ENCODE measurements around the gene TRUB1. TPM values are rescaled to one million over a fixed set of nuclear protein-coding genes. Genes with fewer than 3 reads are reported as not detected.

Gene TRUB1
- total RNA-seq, 4 donors from 2014 or later, result 11.8 to 16.8 (median 15.2) TPM

DNA sequence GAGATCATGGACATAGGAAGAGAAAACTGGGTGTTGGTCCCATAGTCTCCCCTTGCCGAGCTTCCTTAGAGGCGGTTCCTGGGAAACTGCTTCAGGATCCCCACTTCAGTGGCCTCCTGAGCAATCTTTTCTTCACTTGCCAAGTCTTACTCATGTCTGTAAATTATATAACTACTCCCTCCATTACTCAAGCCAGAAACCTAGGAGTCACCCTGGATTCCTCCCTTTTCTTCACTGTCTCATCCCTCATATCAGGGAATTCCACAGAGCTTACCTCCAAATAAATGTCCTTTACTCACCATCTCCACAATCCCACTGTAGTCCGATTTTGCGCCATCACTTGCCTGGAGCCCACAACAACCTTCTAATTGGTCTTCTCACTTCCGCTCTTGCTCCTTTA is 29.1 kb upstream of the TRUB1 start:
- no peak for ATAC-seq
- H3K4me3 ChIP-seq, result no peak overlapping the region
- no peaks in the 10 kb centered on the region for H3K9me3 ChIP-seq
- H3K27me3 ChIP-seq, result no peaks in the 10 kb centered on the region
- 90 to 97% methylated on average over 2 to 5 of the region's 5 CpGs for WGBS, 2 donors (ENCODE audit: low coverage in 1 of 2)
- TF ChIP-seq EP300 (IDR thresholded peaks at IDR 0.05), result no peak
- H3K27ac ChIP-seq, result no peak overlapping the region
- no peaks in the 10 kb centered on the region for H3K4me1 ChIP-seq
- H3K36me3 ChIP-seq, result no peaks in the 10 kb centered on the region

DNA sequence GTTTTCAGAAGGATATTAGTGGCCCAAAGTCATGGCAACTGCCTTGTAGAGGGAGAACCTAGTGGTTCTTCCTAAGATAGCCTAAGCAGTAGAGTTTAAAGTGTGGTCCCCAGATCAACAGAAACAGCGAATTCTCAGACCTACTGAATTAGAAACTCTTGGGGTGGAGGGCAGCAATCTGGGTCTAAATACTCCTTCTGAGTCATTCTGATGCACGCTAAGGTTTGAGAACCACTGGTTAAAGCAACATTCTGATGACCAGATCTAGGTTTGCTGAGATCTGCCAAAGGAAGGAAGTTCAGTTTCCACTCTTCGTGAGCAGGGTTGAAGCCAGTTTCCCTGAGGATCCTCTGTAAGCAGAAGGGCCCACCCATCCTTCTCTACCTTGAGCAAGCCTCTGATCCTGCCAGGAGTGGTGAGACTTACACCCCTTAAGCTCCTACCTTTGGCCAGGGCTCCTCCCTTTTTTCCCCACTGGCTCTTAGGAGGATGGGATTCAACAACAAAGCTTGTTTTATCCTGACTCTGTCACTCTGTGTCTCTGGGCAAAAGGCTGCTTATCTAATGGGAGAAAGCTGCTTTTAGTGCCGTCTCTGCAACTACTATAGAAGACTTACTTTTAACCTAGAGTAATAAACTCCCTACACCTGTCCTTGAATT is 26.8 kb upstream of the TRUB1 start:
- 70 to 100% methylated on average over 3 to 4 of the region's 4 CpGs for WGBS, 2 donors (ENCODE audit: low coverage in 1 of 2)
- no peaks in the 10 kb centered on the region for H3K4me1 ChIP-seq
- ATAC-seq, result no peak
- no peaks in the 10 kb centered on the region for H3K27me3 ChIP-seq
- no peak overlapping the region for H3K27ac ChIP-seq
- H3K4me3 ChIP-seq, result no peak overlapping the region
- no peaks in the 10 kb centered on the region for H3K36me3 ChIP-seq
- H3K9me3 ChIP-seq, result no peaks in the 10 kb centered on the region
- TF ChIP-seq EP300 (IDR thresholded peaks at IDR 0.05) (no peak), POLR2A (IDR thresholded peaks at IDR 0.05) (no peak), POLR2AphosphoS5 (IDR thresholded peaks at IDR 0.05) (no peak)
- TF ChIP-seq, protein P1, sequence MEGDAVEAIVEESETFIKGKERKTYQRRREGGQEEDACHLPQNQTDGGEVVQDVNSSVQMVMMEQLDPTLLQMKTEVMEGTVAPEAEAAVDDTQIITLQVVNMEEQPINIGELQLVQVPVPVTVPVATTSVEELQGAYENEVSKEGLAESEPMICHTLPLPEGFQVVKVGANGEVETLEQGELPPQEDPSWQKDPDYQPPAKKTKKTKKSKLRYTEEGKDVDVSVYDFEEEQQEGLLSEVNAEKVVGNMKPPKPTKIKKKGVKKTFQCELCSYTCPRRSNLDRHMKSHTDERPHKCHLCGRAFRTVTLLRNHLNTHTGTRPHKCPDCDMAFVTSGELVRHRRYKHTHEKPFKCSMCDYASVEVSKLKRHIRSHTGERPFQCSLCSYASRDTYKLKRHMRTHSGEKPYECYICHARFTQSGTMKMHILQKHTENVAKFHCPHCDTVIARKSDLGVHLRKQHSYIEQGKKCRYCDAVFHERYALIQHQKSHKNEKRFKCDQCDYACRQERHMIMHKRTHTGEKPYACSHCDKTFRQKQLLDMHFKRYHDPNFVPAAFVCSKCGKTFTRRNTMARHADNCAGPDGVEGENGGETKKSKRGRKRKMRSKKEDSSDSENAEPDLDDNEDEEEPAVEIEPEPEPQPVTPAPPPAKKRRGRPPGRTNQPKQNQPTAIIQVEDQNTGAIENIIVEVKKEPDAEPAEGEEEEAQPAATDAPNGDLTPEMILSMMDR (IDR thresholded peaks at IDR 0.05), result no peak

DNA sequence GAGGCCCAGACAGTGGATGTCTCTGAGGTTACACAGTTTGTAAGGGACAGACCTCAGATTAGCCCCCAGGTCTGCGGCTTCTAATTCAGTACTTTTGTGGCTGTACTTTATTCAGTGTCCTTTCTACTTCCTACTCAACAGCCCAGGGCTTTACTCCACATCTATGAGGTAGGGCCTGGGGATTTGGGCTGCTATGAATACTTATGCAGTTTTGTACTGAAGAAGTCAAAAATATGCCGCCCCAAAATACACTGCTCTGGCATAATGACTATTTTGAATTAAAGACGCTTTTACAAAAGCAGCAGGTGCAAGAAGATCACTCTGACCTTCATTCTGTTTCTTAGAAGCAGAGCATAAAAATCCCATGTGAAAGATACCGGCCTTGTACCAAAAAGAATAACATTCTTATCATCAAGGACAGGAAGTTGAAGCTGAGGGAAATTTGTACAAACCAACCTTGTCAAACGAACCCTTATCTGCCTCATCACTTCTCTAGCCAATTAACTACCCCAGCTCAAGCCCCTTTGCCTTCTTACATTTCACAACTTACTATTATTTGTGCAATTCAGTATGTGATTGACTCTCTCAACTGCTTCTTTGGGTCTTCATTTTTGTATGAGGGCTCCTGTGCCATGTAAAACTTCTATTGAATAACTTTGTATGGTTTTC is 26.1 kb upstream of the TRUB1 start:
- no peak for ATAC-seq
- H3K4me1 ChIP-seq, result no peaks in the 10 kb centered on the region
- no peaks in the 10 kb centered on the region for H3K9me3 ChIP-seq
- no peaks in the 10 kb centered on the region for H3K27me3 ChIP-seq
- TF ChIP-seq POLR2A (IDR thresholded peaks at IDR 0.05) (no peak), EP300 (IDR thresholded peaks at IDR 0.05) (no peak), POLR2AphosphoS5 (IDR thresholded peaks at IDR 0.05) (no peak)
- TF ChIP-seq, protein P1 (IDR thresholded peaks at IDR 0.05), result no peak
- WGBS, 2 donors (ENCODE audit: low coverage in 1 of 2), result 69 to 86% methylated on average over 5 of the region's 5 CpGs
- no peaks in the 10 kb centered on the region for H3K36me3 ChIP-seq
- no peak overlapping the region for H3K4me3 ChIP-seq
- no peak overlapping the region for H3K27ac ChIP-seq

DNA sequence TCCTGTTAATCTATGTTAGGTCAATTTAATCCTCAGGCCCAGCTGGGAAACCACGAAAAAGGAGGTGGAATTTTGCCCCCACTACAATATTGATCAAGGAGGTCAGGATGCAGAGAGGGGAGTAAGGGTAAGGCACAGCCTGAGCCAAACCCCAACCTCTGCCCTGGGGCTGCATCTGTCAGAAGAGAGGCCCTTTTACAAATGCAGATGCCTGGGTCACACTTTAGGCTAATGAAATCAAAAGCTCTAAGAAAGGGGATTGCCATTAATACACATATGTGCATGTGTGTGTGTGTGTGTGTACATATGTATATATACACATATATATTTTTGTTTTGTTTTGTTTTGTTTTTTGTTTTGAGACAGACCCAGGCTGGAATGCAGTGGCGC is 25.5 kb upstream of the TRUB1 start:
- TF ChIP-seq POLR2AphosphoS5 (IDR thresholded peaks at IDR 0.05) (no peak), POLR2A (IDR thresholded peaks at IDR 0.05) (no peak), EP300 (IDR thresholded peaks at IDR 0.05) (no peak)
- TF ChIP-seq, protein P1 (IDR thresholded peaks at IDR 0.05), result no peak
- no peak overlapping the region for H3K27ac ChIP-seq
- H3K4me1 ChIP-seq, result no peaks in the 10 kb centered on the region
- no peak overlapping the region for H3K4me3 ChIP-seq
- 57 to 100% methylated on average over 1 to 2 of the region's 2 CpGs for WGBS, 2 donors (ENCODE audit: low coverage in 1 of 2)
- H3K9me3 ChIP-seq, result no peaks in the 10 kb centered on the region
- ATAC-seq, result no peak
- H3K27me3 ChIP-seq, result no peaks in the 10 kb centered on the region
- H3K36me3 ChIP-seq, result no peaks in the 10 kb centered on the region

DNA sequence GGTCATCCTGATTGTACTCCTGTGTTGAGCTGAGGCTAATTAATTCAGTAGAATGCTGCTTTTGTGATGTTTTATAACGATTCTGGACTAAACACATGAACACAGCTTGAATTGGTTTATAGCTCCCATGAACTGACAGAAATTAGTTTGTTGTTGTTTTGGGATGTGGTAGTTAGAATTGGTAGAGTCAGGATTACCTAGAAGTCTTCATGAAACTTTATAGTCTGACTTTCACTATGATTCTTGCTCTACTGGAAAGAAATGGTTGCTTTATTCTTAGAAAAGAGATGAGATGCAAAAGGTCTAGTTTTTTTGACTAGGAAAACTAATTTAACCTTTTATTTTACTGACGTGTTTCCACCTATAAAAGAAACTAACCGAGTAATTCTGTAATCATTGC is 23.4 kb upstream of the TRUB1 start:
- H3K9me3 ChIP-seq, result no peaks in the 10 kb centered on the region
- no peak overlapping the region for H3K4me3 ChIP-seq
- no peaks in the 10 kb centered on the region for H3K36me3 ChIP-seq
- H3K4me1 ChIP-seq, result no peaks in the 10 kb centered on the region
- H3K27me3 ChIP-seq, result no peaks in the 10 kb centered on the region
- no peak for TF ChIP-seq EP300 (IDR thresholded peaks at IDR 0.05)
- TF ChIP-seq, protein P1 (IDR thresholded peaks at IDR 0.05), result no peak
- ATAC-seq, result no peak
- 83 to 95% methylated on average over 2 to 3 of the region's 3 CpGs for WGBS, 2 donors (ENCODE audit: low coverage in 1 of 2)
- no peak overlapping the region for H3K27ac ChIP-seq

Measured in gastroesophageal sphincter (tissue), 4 donors.